HepG2 (cell line): Measurements from ENCODE around the gene SESN2. TPM values are rescaled to one million over a fixed set of nuclear protein-coding genes. Genes with fewer than 3 reads are reported as not detected.
A peak's percentile ranks its signal among the peaks of the same experiment; 100 is the strongest.

Experiments
- AGO1 ChIP-seq: fragments of 200-400 bp; formaldehyde crosslinking; IDR thresholded peaks from 2 replicates; pipeline ENCODE4 v1.6.1; 2017; ENCODE audit warnings: mild to moderate bottlenecking, low read depth, low read length, moderate library complexity; ENCODE audit not compliant: poor library complexity, severe bottlenecking
- AGO2 ChIP-seq: fragments of 200-400 bp; formaldehyde crosslinking; optimal IDR thresholded peaks from 2 replicates; pipeline ENCODE3; 2017; ENCODE audit warnings: mild to moderate bottlenecking, low read depth, low read length, moderate library complexity
- CBX1 ChIP-seq: IDR thresholded peaks from one replicate; pipeline ENCODE4 v1.6.1; 2016; ENCODE audit warnings: antibody characterized with exemption, low read depth
- CEBPG ChIP-seq: IDR thresholded peaks from 2 replicates; pipeline ENCODE4 v1.6.1; 2016
- HOXA5 ChIP-seq: sonication (generic); formaldehyde crosslinking; IDR thresholded peaks from 2 replicates; pipeline ENCODE4 v1.4.0; 2020; ENCODE audit warnings: missing genetic modification reagents
- HOXD1 ChIP-seq: sonication (generic); formaldehyde crosslinking; IDR thresholded peaks from 2 replicates; pipeline ENCODE4 v1.5.0; 2020; ENCODE audit warnings: missing genetic modification reagents
- JARID2 ChIP-seq: sonication (generic); formaldehyde crosslinking; IDR thresholded peaks from 2 replicates; pipeline ENCODE4 v1.8.1; 2023; ENCODE audit warnings: missing genetic modification reagents, inconsistent platforms; ENCODE audit not compliant: insufficient replicate concordance
- LCORL ChIP-seq, 2 experiments: fragments of 450-650 bp in 1 of 2; sonication (generic) in 1 of 2; formaldehyde crosslinking in 1 of 2; IDR thresholded peaks; 2 replicates each; pipeline versions ENCODE4 v1.5.0 to v1.6.1; 2017 to 2020; ENCODE audit warnings: antibody characterized with exemption in 1 of 2, missing genetic modification reagents in 1 of 2
- MLLT10 ChIP-seq: sonication (generic); formaldehyde crosslinking; IDR thresholded peaks from 2 replicates; pipeline ENCODE4 v1.4.0; 2020; ENCODE audit warnings: missing genetic modification reagents
- PHB2 ChIP-seq: fragments of 450-650 bp; IDR thresholded peaks from 2 replicates; pipeline ENCODE4 v1.6.1; 2018; ENCODE audit not compliant: partially characterized antibody
- PTBP1 ChIP-seq: fragments of 200-400 bp; formaldehyde crosslinking; IDR thresholded peaks from 2 replicates; pipeline ENCODE4 v1.6.1; 2018; ENCODE audit warnings: low read length, low read depth; ENCODE audit not compliant: poor library complexity, severe bottlenecking
- SCMH1 ChIP-seq: sonication (generic); formaldehyde crosslinking; IDR thresholded peaks from 2 replicates; pipeline ENCODE4 v1.9.0; 2021; ENCODE audit warnings: missing genetic modification reagents, mild to moderate bottlenecking, borderline replicate concordance
- SP2 ChIP-seq: sonication (generic); formaldehyde crosslinking; IDR thresholded peaks from 2 replicates; pipeline ENCODE4 v1.5.1; 2020; ENCODE audit warnings: mild to moderate bottlenecking, missing genetic modification reagents
- TGIF2 ChIP-seq: IDR thresholded peaks from 2 replicates; pipeline ENCODE4 v1.6.1; 2016; ENCODE audit warnings: control low read depth, missing compliant biosample characterization
- THAP9 ChIP-seq: sonication (generic); formaldehyde crosslinking; IDR thresholded peaks from 2 replicates; pipeline ENCODE4; 2020; ENCODE audit warnings: missing genetic modification reagents, mild to moderate bottlenecking, borderline replicate concordance
- YEATS2 ChIP-seq: sonication (generic); formaldehyde crosslinking; IDR thresholded peaks from 2 replicates; pipeline ENCODE4 v1.4.0; 2020; ENCODE audit warnings: missing genetic modification reagents, borderline replicate concordance
- ZBTB44 ChIP-seq: sonication (generic); formaldehyde crosslinking; IDR thresholded peaks from 2 replicates; pipeline ENCODE4 v1.4.0; 2020; ENCODE audit warnings: missing genetic modification reagents
- ZMYM3 ChIP-seq: sonication (generic); formaldehyde crosslinking; IDR thresholded peaks from 2 replicates; pipeline ENCODE4 v1.5.1; 2020; ENCODE audit warnings: mild to moderate bottlenecking, missing genetic modification reagents
- ZNF24 ChIP-seq: fragments of 450-650 bp; IDR thresholded peaks from 2 replicates; pipeline ENCODE4 v1.6.1; 2017; ENCODE audit warnings: antibody characterized with exemption, mild to moderate bottlenecking
- ZNF530 ChIP-seq: sonication (generic); formaldehyde crosslinking; IDR thresholded peaks from 2 replicates; pipeline ENCODE4 v1.5.0; 2020; ENCODE audit warnings: low read depth, mild to moderate bottlenecking, missing genetic modification reagents
- ZNF577 ChIP-seq: sonication (generic); formaldehyde crosslinking; IDR thresholded peaks from 2 replicates; pipeline ENCODE4 v1.4.0; 2020; ENCODE audit warnings: mild to moderate bottlenecking, low read depth, missing genetic modification reagents, borderline replicate concordance
- ZNF724P ChIP-seq: sonication (generic); formaldehyde crosslinking; IDR thresholded peaks from 2 replicates; pipeline ENCODE4 v1.8.0; 2022; ENCODE audit warnings: missing genetic modification reagents, borderline replicate concordance
- ZNF776 ChIP-seq: sonication (generic); formaldehyde crosslinking; IDR thresholded peaks from 2 replicates; pipeline ENCODE4 v1.4.0; 2020; ENCODE audit warnings: mild to moderate bottlenecking, missing genetic modification reagents
- ZNF792 ChIP-seq: IDR thresholded peaks from 2 replicates; pipeline ENCODE4 v1.6.1; 2016
- ZSCAN31 ChIP-seq: sonication (generic); formaldehyde crosslinking; IDR thresholded peaks from 2 replicates; pipeline ENCODE4 v1.5.0; 2020; ENCODE audit warnings: low read depth, mild to moderate bottlenecking, missing genetic modification reagents
- ZZZ3 ChIP-seq: sonication (generic); formaldehyde crosslinking; IDR thresholded peaks from 2 replicates; pipeline ENCODE4 v1.4.0; 2020; ENCODE audit warnings: missing genetic modification reagents, mild to moderate bottlenecking, borderline replicate concordance
- polyA plus RNA-seq, 8 experiments: library from polyadenylated mRNA; depleted of rRNA in 3 of 8; stranded (reverse) in 7 of 8; unstranded in 1 of 8; fragments of >200 nt; fragmentation: Illumina TruSeq in 4 of 8; extraction: Trizol in 4 of 8; gene quantifications; 2 replicates each; pipeline versions ENCODE4 v1.2.1 to v1.2.3, GENCODE V29; 2011 to 2016; ENCODE audit warnings: low read depth in 4 of 8, missing spikeins in 1 of 8, mixed read lengths in 1 of 8; ENCODE audit not compliant: insufficient read depth in 1 of 8
- total RNA-seq, 5 experiments: library from RNA; depleted of rRNA; stranded (reverse); fragments of >200 nt; fragmentation: Illumina TruSeq; extraction: Trizol; gene quantifications; 2 replicates each; pipeline ENCODE4 v1.2.3, GENCODE V29; 2016; ENCODE audit warnings: low read depth in 1 of 5

The SESN2 gene
- total and polyA plus RNA-seq, 2 of the 13 experiments (the other 11 are each of a cell fraction or from before 2014, with no cell fraction given): 13.2 to 19.1 TPM

- TF ChIP-seq ZNF724P (peak; percentile 29; the same call in 1 of the 2 replicates), MLLT10 (CRISPR knock-in tag) (no peak), PHB2 (no peak), JARID2 (no peak), LCORL (IDR thresholded peaks at IDR 0.05) (0 out of 2 replicates have a peak, but pooled peaks have one; percentile 52), LCORL (CRISPR knock-in tag; IDR thresholded peaks at IDR 0.05) (peak; percentile 61), HOXD1 (CRISPR knock-in tag) (peak; percentile 73; the same call in 1 of the 2 replicates), SCMH1 (CRISPR knock-in tag) (no peak), PTBP1 (no peak), ZMYM3 (CRISPR knock-in tag) (peak; percentile 40; the same call in 1 of the 2 replicates), CBX1 (no peak), ZNF530 (CRISPR knock-in tag) (peak; percentile 80; the same call in 1 of the 2 replicates), ZNF792 (CRISPR knock-in tag) (no peak; the same call in 1 of the 2 replicates), ZZZ3 (CRISPR knock-in tag) (peak; percentile 63), ZNF776 (CRISPR knock-in tag) (peak; percentile 84; the same call in 1 of the 2 replicates), ZSCAN31 (CRISPR knock-in tag) (no peak), YEATS2 (CRISPR knock-in tag) (peak; percentile 70), ZNF577 (CRISPR knock-in tag) (no peak), AGO1 (peak; percentile 73), TGIF2 (CRISPR knock-in tag) (peak; percentile 73), SP2 (CRISPR knock-in tag) (peak; percentile 97), HOXA5 (CRISPR knock-in tag) (peak; percentile 69; the same call in 1 of the 2 replicates), ZNF24 (no peak), AGO2 (peak; percentile 82), CEBPG (no peak; the same call in 1 of the 2 replicates), ZBTB44 (CRISPR knock-in tag) (no peak), THAP9 (CRISPR knock-in tag) (peak; percentile 62; the same call in 1 of the 2 replicates)
Measured at GRCh38 chr1:28235755-28236655, 23.3 kb upstream of the SESN2 start, which contains the start of gene ATP5IF1 (continued).
